Stimulated activated CD4-positive, alpha-beta T cell treated with anti-CD3 and anti-CD28 coated beads, TNF-alpha, amount 100 ng/mL, for 1 hour (primary cell): Measurements from ENCODE around the gene JAG1.

Source experiments
- DNase-seq, 3 donors: peaks; one replicate each; pipeline ENCODE4 v3.0.0-alpha.2; 2020; ENCODE audit warnings: low read depth in 3 of 3, low spot score in 1 of 3

Gene JAG1

GRCh38 chr20:10653599-10654249 lies 20.1 kb downstream of the JAG1 start:
- no peak for DNase-seq

GRCh38 chr20:10652660-10653261 lies 21.0 kb downstream of the JAG1 start:
- DNase-seq: no peak

GRCh38 chr20:10652185-10652584 lies 21.6 kb downstream of the JAG1 start:
- no peak for DNase-seq

- no peak for DNase-seq
These were observed 22.4 kb downstream of the JAG1 start for GRCh38 chr20:10651227-10651990.

- no peak for DNase-seq
These were observed 24.0 kb downstream of the JAG1 start for GRCh38 chr20:10649797-10650160.

GRCh38 chr20:10649080-10649796 lies 24.6 kb downstream of the JAG1 start:
- no peak for DNase-seq

GRCh38 chr20:10648651-10649050 lies 25.1 kb downstream of the JAG1 start:
- no peak for DNase-seq

GRCh38 chr20:10647909-10648308 lies 25.9 kb downstream of the JAG1 start:
- no peak for DNase-seq

GRCh38 chr20:10647471-10647870 lies 26.3 kb downstream of the JAG1 start:
- DNase-seq: no peak

- no peak for DNase-seq
These were observed 26.8 kb downstream of the JAG1 start for GRCh38 chr20:10646886-10647420.

- DNase-seq: no peak
These were observed 27.8 kb downstream of the JAG1 start for GRCh38 chr20:10646006-10646405.

GRCh38 chr20:10645205-10645570 lies 28.6 kb downstream of the JAG1 start:
- no peak for DNase-seq

- no peak for DNase-seq
These were observed 29.2 kb downstream of the JAG1 start for GRCh38 chr20:10644458-10645204.

- DNase-seq: no peak
These were observed 30.3 kb downstream of the JAG1 start for GRCh38 chr20:10643560-10643873.

GRCh38 chr20:10642856-10643559 lies 30.8 kb downstream of the JAG1 start:
- no peak for DNase-seq

GRCh38 chr20:10641893-10642292 lies 31.9 kb downstream of the JAG1 start:
- no peak for DNase-seq

GRCh38 chr20:10641467-10641866 lies 32.3 kb downstream of the JAG1 start:
- no peak for DNase-seq

GRCh38 chr20:10640897-10641296 lies 32.9 kb downstream of the JAG1 start:
- no peak for DNase-seq

- DNase-seq: no peak
These were observed 33.9 kb downstream of the JAG1 start for GRCh38 chr20:10639737-10640556.
